Measurements from ENCODE around the gene PPFIA2. TPM values are rescaled to one million over a fixed set of nuclear protein-coding genes. Genes with fewer than 3 reads are reported as not detected.

PPFIA2 gene
- 0.11 TPM in 1 of 2 replicates, not detected in the other for total RNA-seq

DNA sequence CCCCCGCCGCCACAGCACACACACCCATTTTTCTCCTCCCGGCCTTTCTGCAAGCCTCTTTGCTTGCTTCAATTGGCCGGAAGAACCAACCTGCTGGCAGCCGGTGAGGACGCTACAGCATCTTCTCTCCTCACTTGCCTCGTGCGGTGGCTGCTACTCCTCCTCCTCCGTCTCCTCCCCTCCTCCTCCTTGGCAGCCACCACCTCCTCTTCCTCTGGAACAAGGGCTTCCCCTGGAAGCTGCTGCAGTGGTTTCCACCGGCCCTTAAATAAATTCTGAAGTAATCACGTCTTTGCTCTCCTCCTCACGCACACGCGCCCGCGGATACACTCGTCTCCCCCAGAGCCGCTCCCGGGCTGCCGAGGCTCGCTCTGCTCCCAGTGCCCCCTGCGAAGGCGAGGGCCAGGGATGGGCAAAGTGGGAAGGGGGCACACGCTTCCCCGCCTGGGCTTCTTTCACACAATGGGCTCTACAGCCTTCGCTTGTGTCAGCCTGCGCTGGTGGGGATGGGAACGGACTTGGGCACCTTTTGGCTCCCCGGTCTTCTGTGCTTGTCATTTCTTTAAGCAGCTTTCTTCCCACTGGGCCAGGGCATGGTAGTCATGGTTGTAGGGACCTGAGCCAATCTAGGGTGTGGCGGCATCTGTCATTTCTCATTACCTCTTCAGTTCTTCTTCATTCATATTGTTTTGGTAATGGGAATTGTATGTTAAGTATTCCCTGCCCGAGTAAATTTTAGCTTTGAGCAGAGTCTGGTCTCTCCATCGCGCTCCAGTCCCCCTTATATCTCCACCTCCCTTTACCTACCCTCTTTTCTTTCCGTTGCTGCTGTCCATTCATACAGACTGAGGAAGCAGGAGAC, at the start of gene PPFIA2:
Gene PPFIA2 (minus strand): TSS at position 161 of the 862 bp plus-strand sequence.

